HG02981 (cell line): ENCODE measurements around the gene ASTN1.

Source experiments
- ATAC-seq: cut with Tn5 transposase; IDR thresholded peaks from one replicate; pipeline ENCODE4 v1.9.1; 2021; ENCODE audit warnings: mild to moderate bottlenecking, moderate library complexity; ENCODE audit not compliant: unreplicated experiment

Gene ASTN1

GRCh38 chr1:177164380-177165068 is at the start of gene ASTN1:
Gene ASTN1, minus strand, starts transcription at chr1:177164712. Its CDS starts 36 bp downstream, at chr1:177164676.
- no peak for ATAC-seq

- no peak for ATAC-seq
Measured at GRCh38 chr1:177211231-177211630, 46.7 kb upstream of the ASTN1 start.

GRCh38 chr1:177210071-177210470 is 45.6 kb upstream of the ASTN1 start:
- ATAC-seq: no peak

- no peak for ATAC-seq
Measured at GRCh38 chr1:177209357-177209756, 44.8 kb upstream of the ASTN1 start.

GRCh38 chr1:177208920-177209319 is 44.4 kb upstream of the ASTN1 start:
- no peak for ATAC-seq

GRCh38 chr1:177206831-177207355 is 42.4 kb upstream of the ASTN1 start:
- no peak for ATAC-seq

GRCh38 chr1:177200290-177200689 is 35.8 kb upstream of the ASTN1 start:
- no peak for ATAC-seq

- ATAC-seq: no peak
Measured at GRCh38 chr1:177198243-177198642, 33.7 kb upstream of the ASTN1 start.

- ATAC-seq: no peak
Measured at GRCh38 chr1:177190308-177190970, 25.9 kb upstream of the ASTN1 start.

GRCh38 chr1:177186639-177187038 is 22.1 kb upstream of the ASTN1 start:
- no peak for ATAC-seq

- no peak for ATAC-seq
Measured at GRCh38 chr1:177185209-177185608, 20.7 kb upstream of the ASTN1 start.

GRCh38 chr1:177183836-177184235 is 19.3 kb upstream of the ASTN1 start:
- ATAC-seq: no peak

- ATAC-seq: peak; percentile 94
Measured at GRCh38 chr1:177181631-177182291, 17.2 kb upstream of the ASTN1 start.

- peak; percentile 9 for ATAC-seq
Measured at GRCh38 chr1:177181280-177181630, 16.7 kb upstream of the ASTN1 start.

GRCh38 chr1:177174921-177175634 is 10.6 kb upstream of the ASTN1 start:
- no peak for ATAC-seq

- no peak for ATAC-seq
Measured at GRCh38 chr1:177173976-177174375, 9.5 kb upstream of the ASTN1 start.

- no peak for ATAC-seq
Measured at GRCh38 chr1:177172866-177173265, 8.4 kb upstream of the ASTN1 start.

GRCh38 chr1:177172272-177172671 is 7.8 kb upstream of the ASTN1 start:
- ATAC-seq: no peak

GRCh38 chr1:177171536-177172123 is 7.1 kb upstream of the ASTN1 start:
- no peak for ATAC-seq

- ATAC-seq: peak; percentile 72
Measured at GRCh38 chr1:177170756-177171535, 6.4 kb upstream of the ASTN1 start, which contains the start of gene BRINP2. Gene BRINP2, plus strand, starts transcription at chr1:177170958. Its CDS starts 58,919 bp downstream, at chr1:177229877.
